Keratinocyte (primary cell): ENCODE measurements around the gene ALG12. TPM values are rescaled to one million over a fixed set of nuclear protein-coding genes. Genes with fewer than 3 reads are reported as not detected.

ENCODE experiments used
- DNase-seq: peaks from one replicate; pipeline ENCODE4 v3.0.0-alpha.2; 2011; ENCODE audit warnings: low read depth, missing footprints, low spot score
- FAIRE-seq: peaks from 2 replicates; lab custom pipeline; 2011; peaks lifted over from hg19 to GRCh38; lab: Jason Lieb, UNC
- H2AFZ ChIP-seq: 2 replicates; pipeline ENCODE4 v1.6.0; 2012; ENCODE audit warnings: low read length, control low read depth, inconsistent platforms; ENCODE audit not compliant: control insufficient read depth
- H3K27ac ChIP-seq: 2 replicates; pipeline ENCODE4 v1.5.1; 2011; ENCODE audit warnings: low read length; ENCODE audit not compliant: control insufficient read depth, insufficient read depth
- H3K27me3 ChIP-seq: 3 replicates; pipeline ENCODE4 v1.6.0; 2011; ENCODE audit warnings: low read length; ENCODE audit not compliant: control insufficient read depth, insufficient read depth; ENCODE audit errors: extremely low read depth
- H3K36me3 ChIP-seq, 2 experiments: 2 replicates in 1 of 2; 3 replicates in 1 of 2; pipeline ENCODE4 v1.5.1; 2011; ENCODE audit warnings: low read length in 2 of 2, mild to moderate bottlenecking in 1 of 2; ENCODE audit not compliant: control insufficient read depth in 2 of 2, insufficient read depth in 2 of 2; ENCODE audit errors: extremely low read depth in 1 of 2
- H3K4me1 ChIP-seq: 3 replicates; pipeline ENCODE4 v1.5.1; 2011; ENCODE audit warnings: low read length; ENCODE audit not compliant: control insufficient read depth, insufficient read depth; ENCODE audit errors: extremely low read depth
- H3K4me2 ChIP-seq: 3 replicates; pipeline ENCODE4 v1.6.0; 2011; ENCODE audit warnings: low read depth, low read length; ENCODE audit not compliant: control insufficient read depth, insufficient read depth; ENCODE audit errors: extremely low read depth
- H3K4me3 ChIP-seq, 3 experiments: fragments of 200-600 bp in 1 of 3; sonication (generic) in 1 of 3; 2 replicates in 2 of 3; 3 replicates in 1 of 3; pipeline ENCODE4 v1.5.1; 2011 to 2016; ENCODE audit warnings: low read length in 3 of 3, mild to moderate bottlenecking in 3 of 3, control low read depth in 2 of 3, inconsistent platforms in 1 of 3, low read depth in 1 of 3, mixed read lengths in 1 of 3, mixed run types in 1 of 3, moderate library complexity in 1 of 3; ENCODE audit not compliant: control insufficient read depth in 2 of 3, insufficient read depth in 2 of 3; ENCODE audit errors: extremely low read depth in 1 of 3
- H3K79me2 ChIP-seq: 2 replicates; pipeline ENCODE4 v1.6.0; 2012; ENCODE audit warnings: low read length; ENCODE audit not compliant: control insufficient read depth, insufficient read depth
- H3K9ac ChIP-seq: 3 replicates; pipeline ENCODE4 v1.6.0; 2011; ENCODE audit warnings: low read length; ENCODE audit not compliant: control insufficient read depth, insufficient read depth; ENCODE audit errors: extremely low read depth
- H3K9me1 ChIP-seq: 3 replicates; pipeline ENCODE4 v1.6.0; 2011; ENCODE audit warnings: low read length; ENCODE audit not compliant: control insufficient read depth, insufficient read depth; ENCODE audit errors: extremely low read depth
- H3K9me3 ChIP-seq: 2 replicates; pipeline ENCODE4 v1.5.1; 2012; ENCODE audit warnings: low read depth, low read length; ENCODE audit not compliant: control insufficient read depth
- H4K20me1 ChIP-seq: 3 replicates; pipeline ENCODE4 v1.6.0; 2011; ENCODE audit warnings: low read length; ENCODE audit not compliant: control insufficient read depth, insufficient read depth; ENCODE audit errors: extremely low read depth
- CTCF ChIP-seq, 3 experiments: IDR thresholded peaks in 1 of 3; conservative IDR thresholded peaks in 1 of 3; optimal IDR thresholded peaks in 1 of 3; 2 replicates in 2 of 3; 3 replicates in 1 of 3; pipeline versions ENCODE3 to v1.5.1; 2011; ENCODE audit warnings: low read length in 3 of 3, mild to moderate bottlenecking in 3 of 3, moderate library complexity in 2 of 3, control low read depth in 1 of 3, inconsistent platforms in 1 of 3; ENCODE audit not compliant: insufficient read depth in 2 of 3; ENCODE audit errors: extremely low read depth in 1 of 3
- EZH2 ChIP-seq: IDR thresholded peaks from one replicate; pipeline ENCODE4 v1.6.1; 2012; ENCODE audit warnings: inconsistent platforms, mild to moderate bottlenecking, low read length, moderate library complexity
- dilution Hi-C: fragments of 300-500 bp; cut with MboI; formaldehyde crosslinking; loops from one replicate; pipeline ENCODE4 v1.7.0; 2020; ENCODE audit warnings: low sequenced_read_pairs; ENCODE audit not compliant: extremely low pct_ligation_motif_present
- polyA plus RNA-seq, 5 experiments: library from polyadenylated mRNA; depleted of rRNA in 3 of 5; stranded (reverse) in 3 of 5; stranded (forward) in 1 of 5; unstranded in 1 of 5; fragments of >200 nt; gene quantifications; 1 replicate in 1 of 5; 2 replicates in 3 of 5; 3 replicates in 1 of 5; pipeline versions ENCODE4 v1.2.1 to v1.2.3, GENCODE V29; 2011 to 2012; ENCODE audit warnings: missing spikeins in 2 of 5, low read depth in 1 of 5, low replicate concordance in 1 of 5

The ALG12 gene
- polyA plus RNA-seq, 1 donor (not counting 4 experiments of a cell fraction or from before 2014, with no cell fraction given): 6.3 TPM

GRCh38 chr22:49866134-49866533, 52.1 kb downstream of the ALG12 start:
- no peak overlapping the region for H3K9ac ChIP-seq
- FAIRE-seq: no peak
- TF ChIP-seq CTCF (optimal IDR thresholded peaks at IDR 0.05 in 1 of 3, IDR thresholded peaks at IDR 0.05 in 1 of 3, conservative IDR thresholded peaks at IDR 0.05 in 1 of 3; ENCODE audit: extremely low read depth in 1 of 3, insufficient read depth in 2 of 3, low read length in 3 of 3) (no peak), EZH2 (no peak)
- dilution Hi-C loops: no loop called here
- peaks cover 4% of the 10 kb centered on the region in 2 experiments for H3K36me3 ChIP-seq
- no peaks in the 10 kb centered on the region for H3K27me3 ChIP-seq
- H3K4me3 ChIP-seq: no peak overlapping the region
- H3K9me3 ChIP-seq: peaks cover 7% of the 10 kb centered on the region
- DNase-seq: no peak
- H4K20me1 ChIP-seq: peaks cover 7% of the 10 kb centered on the region
- H2AFZ ChIP-seq: no peak overlapping the region
- no peaks in the 10 kb centered on the region for H3K4me1 ChIP-seq
- H3K9me1 ChIP-seq: no peaks in the 10 kb centered on the region
- H3K79me2 ChIP-seq: peaks cover 95% of the 10 kb centered on the region
- H3K27ac ChIP-seq: no peak overlapping the region
- no peak overlapping the region for H3K4me2 ChIP-seq

DNA sequence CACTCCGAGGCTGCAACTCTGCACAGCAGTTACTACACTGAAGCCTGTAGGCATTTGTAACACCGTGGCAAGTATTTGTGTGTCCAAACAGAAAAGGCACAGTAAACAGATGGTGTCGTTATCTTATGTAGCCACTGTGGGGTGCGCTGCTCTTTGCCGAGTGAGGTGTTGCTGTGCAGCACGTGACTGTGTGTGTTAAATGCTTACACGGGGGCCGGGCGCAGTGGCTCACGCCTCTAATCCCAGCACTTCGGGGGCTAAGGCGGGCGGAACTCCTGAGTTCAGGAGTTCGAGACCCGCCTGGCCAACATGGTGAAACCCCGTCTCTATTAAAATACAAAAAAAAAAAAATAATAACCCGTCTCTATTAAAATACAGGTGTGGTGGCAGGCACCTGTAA, 53.1 kb downstream of the ALG12 start:
- no peak overlapping the region for H3K9ac ChIP-seq
- no peak for DNase-seq
- no peak overlapping the region for H3K4me3 ChIP-seq
- H3K27ac ChIP-seq: no peak overlapping the region
- no peak overlapping the region for H2AFZ ChIP-seq
- H3K36me3 ChIP-seq: peaks cover 4% of the 10 kb centered on the region in 2 experiments
- peaks cover 94% of the 10 kb centered on the region for H3K79me2 ChIP-seq
- H3K4me2 ChIP-seq: no peak overlapping the region
- peaks cover 7% of the 10 kb centered on the region for H3K9me3 ChIP-seq
- no peaks in the 10 kb centered on the region for H3K9me1 ChIP-seq
- TF ChIP-seq EZH2 (no peak), CTCF (optimal IDR thresholded peaks at IDR 0.05 in 1 of 3, IDR thresholded peaks at IDR 0.05 in 1 of 3, conservative IDR thresholded peaks at IDR 0.05 in 1 of 3; ENCODE audit: extremely low read depth in 1 of 3, insufficient read depth in 2 of 3, low read length in 3 of 3) (no peak)
- H3K4me1 ChIP-seq: no peaks in the 10 kb centered on the region
- dilution Hi-C loops: no loop called here
- no peaks in the 10 kb centered on the region for H3K27me3 ChIP-seq
- FAIRE-seq: no peak
- peaks cover 7% of the 10 kb centered on the region for H4K20me1 ChIP-seq
